Coronary artery (tissue), 2 donors: ENCODE data around the gene SYT1.

ENCODE experiments used
- DNase-seq: peaks from one replicate; pipeline ENCODE4 v3.0.0-alpha.2; 2017; ENCODE audit warnings: low spot score
- H3K27ac ChIP-seq, 2 donors: fragments of 200-600 bp; sonication (generic); one replicate each; pipeline ENCODE4 v1.5.1; 2016 to 2019
- H3K4me3 ChIP-seq: fragments of 200-600 bp; sonication (generic); 2 replicates; pipeline ENCODE4 v1.5.1; 2016; ENCODE audit warnings: mild to moderate bottlenecking, moderate library complexity
- CTCF ChIP-seq: fragments of 200-600 bp; sonication (generic); IDR thresholded peaks from one replicate; pipeline ENCODE4 v1.5.1; 2019; ENCODE audit warnings: antibody characterized with exemption

SYT1 gene

GRCh38 chr12:79053394-79053793, 188.8 kb downstream of the SYT1 start:
- DNase-seq: no peak
- Histone ChIP-seq H3K27ac (no peak overlapping the region), H3K4me3 (no peak overlapping the region)
- TF ChIP-seq CTCF: no peak

- TF ChIP-seq CTCF: no peak
Observed at GRCh38 chr12:79055926-79056674, 191.5 kb downstream of the SYT1 start.

GRCh38 chr12:79056775-79057174, 192.2 kb downstream of the SYT1 start:
- no peak for DNase-seq
- no peak overlapping the region for H3K27ac ChIP-seq
- TF ChIP-seq CTCF: no peak
- no peak overlapping the region for H3K4me3 ChIP-seq

More at GRCh38 chr12:79055926-79056674, 191.5 kb downstream of the SYT1 start:
- Histone ChIP-seq H3K27ac (no peak overlapping the region), H3K4me3 (no peak overlapping the region)
- no peak for DNase-seq

GRCh38 chr12:79057540-79057939, 193.0 kb downstream of the SYT1 start:
- no peak overlapping the region for H3K4me3 ChIP-seq
- TF ChIP-seq CTCF: no peak
- no peak for DNase-seq
- H3K27ac ChIP-seq: no peak overlapping the region

GRCh38 chr12:79058342-79058741, 193.8 kb downstream of the SYT1 start:
- DNase-seq: no peak
- Histone ChIP-seq H3K4me3 (no peak overlapping the region), H3K27ac (no peak overlapping the region)
- TF ChIP-seq CTCF: no peak

GRCh38 chr12:79059557-79059956, 195.0 kb downstream of the SYT1 start:
- DNase-seq: no peak
- no peak for TF ChIP-seq CTCF

GRCh38 chr12:79063258-79063657, 198.7 kb downstream of the SYT1 start:
- no peak for DNase-seq
- no peak overlapping the region for H3K27ac ChIP-seq
- H3K4me3 ChIP-seq: no peak overlapping the region
- no peak for TF ChIP-seq CTCF

More at GRCh38 chr12:79059557-79059956, 195.0 kb downstream of the SYT1 start:
- Histone ChIP-seq H3K27ac (no peak overlapping the region), H3K4me3 (no peak overlapping the region)
